Hepatocyte (in vitro differentiated cells): ENCODE data around the gene SAMD3. TPM values are rescaled to one million over a fixed set of nuclear protein-coding genes. Genes with fewer than 3 reads are reported as not detected.
"Not testable (repeated sequence)": the region's sequence is repeated elsewhere in the genome, so short reads cannot be mapped to it uniquely, and the experiment has no call there.

ENCODE experiments used
- DNase-seq: peaks from one replicate; pipeline ENCODE4 v3.0.0-alpha.2; 2016; ENCODE audit warnings: low spot score
- H2AFZ ChIP-seq: fragments of 200-600 bp; sonication (generic); 2 replicates; pipeline ENCODE4 v1.6.0; 2016; ENCODE audit warnings: antibody characterized with exemption, mild to moderate bottlenecking
- H3K27ac ChIP-seq: fragments of 200-600 bp; sonication (generic); 2 replicates; pipeline ENCODE4 v1.5.1; 2016; ENCODE audit warnings: mild to moderate bottlenecking
- H3K27me3 ChIP-seq: fragments of 200-600 bp; sonication (generic); 2 replicates; pipeline ENCODE4 v1.6.1; 2016
- H3K36me3 ChIP-seq: fragments of 200-600 bp; sonication (generic); replicated peaks from 2 replicates; pipeline ENCODE4 v1.5.1; 2016; ENCODE audit warnings: low read depth; ENCODE audit not compliant: insufficient read depth
- H3K4me1 ChIP-seq: fragments of 200-600 bp; sonication (generic); 2 replicates; pipeline ENCODE4 v1.5.1; 2016; ENCODE audit warnings: mild to moderate bottlenecking, moderate library complexity; ENCODE audit not compliant: insufficient read depth
- H3K4me2 ChIP-seq: fragments of 200-600 bp; sonication (generic); 2 replicates; pipeline ENCODE4 v1.6.0; 2016
- H3K4me3 ChIP-seq: fragments of 200-600 bp; sonication (generic); 2 replicates; pipeline ENCODE4 v1.5.1; 2016; ENCODE audit warnings: mild to moderate bottlenecking
- H3K79me2 ChIP-seq: fragments of 200-600 bp; sonication (generic); 2 replicates; pipeline ENCODE4 v1.6.0; 2017; ENCODE audit warnings: mild to moderate bottlenecking
- H3K9me2 ChIP-seq: fragments of 200-600 bp; sonication (generic); replicated peaks from 2 replicates; pipeline ENCODE4 v1.6.0; 2017; ENCODE audit warnings: mild to moderate bottlenecking; ENCODE audit not compliant: insufficient read depth
- H3K9me3 ChIP-seq: fragments of 200-600 bp; sonication (generic); 2 replicates; pipeline ENCODE4 v1.5.1; 2016; ENCODE audit warnings: low read depth, mild to moderate bottlenecking
- H4K20me1 ChIP-seq: fragments of 200-600 bp; sonication (generic); 2 replicates; pipeline ENCODE4 v1.6.0; 2016; ENCODE audit warnings: mild to moderate bottlenecking; ENCODE audit not compliant: insufficient read depth, poor library complexity, severe bottlenecking
- CTCF ChIP-seq: fragments of 200-600 bp; sonication (generic); IDR thresholded peaks from 2 replicates; pipeline ENCODE4 v1.5.1; 2016; ENCODE audit warnings: antibody characterized with exemption, mild to moderate bottlenecking; ENCODE audit not compliant: poor library complexity
- EZH2 ChIP-seq: fragments of 200-600 bp; sonication (generic); IDR thresholded peaks from 2 replicates; pipeline ENCODE4 v1.6.1; 2016; ENCODE audit warnings: antibody characterized with exemption, mild to moderate bottlenecking, borderline replicate concordance
- EZH2phosphoT487 ChIP-seq: fragments of 200-600 bp; sonication (generic); IDR thresholded peaks from one replicate; pipeline ENCODE4 v1.6.1; 2018; ENCODE audit warnings: antibody characterized with exemption, mild to moderate bottlenecking, low read depth, moderate library complexity; ENCODE audit not compliant: unreplicated experiment, severe bottlenecking
- WGBS: methylation state at CpG from one replicate; pipeline ENCODE4 v1.1.6; 2016; ENCODE audit warnings: low lambda C conversion rate; ENCODE audit errors: missing lambda C conversion rate; 5-methylcytosine and 5-hydroxymethylcytosine counted together
- polyA plus RNA-seq: library from polyadenylated mRNA; unstranded; fragments of >200 nt; fragmentation: Nextera tagmentation; extraction: Ambion mirVana; gene quantifications from 2 replicates; pipeline ENCODE4 v1.2.1, GENCODE V29; 2016
- total RNA-seq: library from RNA; depleted of rRNA; stranded (reverse); fragments of >200 nt; gene quantifications from 2 replicates; pipeline ENCODE4 v1.2.3, GENCODE V29; 2014

Gene SAMD3
- total and polyA plus RNA-seq, 2 experiments from 2014 or later = 0.81 to 2.2 TPM

GRCh38 chr6:130200020-130200419 is 22.7 kb downstream of the SAMD3 start:
- Histone ChIP-seq H3K4me1 (no peaks in the 10 kb centered on the region), H3K36me3 (no peaks in the 10 kb centered on the region), H3K27ac (no peak overlapping the region), H3K9me2 (no peaks in the 10 kb centered on the region), H3K79me2 (no peaks in the 10 kb centered on the region), H2AFZ (no peak overlapping the region), H3K4me3 (no peak overlapping the region), H4K20me1 (no peaks in the 10 kb centered on the region), H3K9me3 (no peaks in the 10 kb centered on the region), H3K4me2 (no peak overlapping the region), H3K27me3 (no peaks in the 10 kb centered on the region)
- WGBS = 76% methylated on average over 7 of the region's 7 CpGs
- TF ChIP-seq CTCF (no peak), EZH2phosphoT487 (no peak), EZH2 (no peak)
- no peak for DNase-seq

- Histone ChIP-seq H3K27ac (no peak overlapping the region), H4K20me1 (no peaks in the 10 kb centered on the region), H2AFZ (no peak overlapping the region), H3K36me3 (no peaks in the 10 kb centered on the region), H3K4me1 (no peaks in the 10 kb centered on the region), H3K4me3 (no peak overlapping the region), H3K27me3 (no peaks in the 10 kb centered on the region), H3K4me2 (no peak overlapping the region), H3K9me3 (no peaks in the 10 kb centered on the region), H3K79me2 (no peaks in the 10 kb centered on the region), H3K9me2 (no peaks in the 10 kb centered on the region)
- 89% methylated on average over 2 of the region's 2 CpGs for WGBS
- no peak for TF ChIP-seq EZH2
- TF ChIP-seq EZH2phosphoT487 = no peak
- no peak for TF ChIP-seq CTCF
- no peak for DNase-seq
These were observed 24.2 kb downstream of the SAMD3 start for GRCh38 chr6:130198483-130199035.

GRCh38 chr6:130197816-130198482 is 24.8 kb downstream of the SAMD3 start:
- not testable (repeated sequence) for H3K9me3 ChIP-seq, DNase-seq, H3K4me2 ChIP-seq, H3K4me1 ChIP-seq, H3K79me2 ChIP-seq, H3K4me3 ChIP-seq, H2AFZ ChIP-seq, H3K27me3 ChIP-seq, H3K9me2 ChIP-seq, H3K27ac ChIP-seq, H3K36me3 ChIP-seq, H4K20me1 ChIP-seq
- WGBS = 89% methylated on average over 9 of the region's 9 CpGs

GRCh38 chr6:130194434-130194833 is 28.3 kb downstream of the SAMD3 start:
- H3K9me3 ChIP-seq, H3K4me2 ChIP-seq, H3K4me1 ChIP-seq, H3K27me3 ChIP-seq, DNase-seq, H3K27ac ChIP-seq, H3K79me2 ChIP-seq, H2AFZ ChIP-seq, H3K36me3 ChIP-seq, H3K9me2 ChIP-seq, H3K4me3 ChIP-seq, H4K20me1 ChIP-seq: not testable (repeated sequence)
- WGBS = 97% methylated on average over 4 of the region's 4 CpGs
